ENCODE measurements around the gene SHANK3.

DNA sequence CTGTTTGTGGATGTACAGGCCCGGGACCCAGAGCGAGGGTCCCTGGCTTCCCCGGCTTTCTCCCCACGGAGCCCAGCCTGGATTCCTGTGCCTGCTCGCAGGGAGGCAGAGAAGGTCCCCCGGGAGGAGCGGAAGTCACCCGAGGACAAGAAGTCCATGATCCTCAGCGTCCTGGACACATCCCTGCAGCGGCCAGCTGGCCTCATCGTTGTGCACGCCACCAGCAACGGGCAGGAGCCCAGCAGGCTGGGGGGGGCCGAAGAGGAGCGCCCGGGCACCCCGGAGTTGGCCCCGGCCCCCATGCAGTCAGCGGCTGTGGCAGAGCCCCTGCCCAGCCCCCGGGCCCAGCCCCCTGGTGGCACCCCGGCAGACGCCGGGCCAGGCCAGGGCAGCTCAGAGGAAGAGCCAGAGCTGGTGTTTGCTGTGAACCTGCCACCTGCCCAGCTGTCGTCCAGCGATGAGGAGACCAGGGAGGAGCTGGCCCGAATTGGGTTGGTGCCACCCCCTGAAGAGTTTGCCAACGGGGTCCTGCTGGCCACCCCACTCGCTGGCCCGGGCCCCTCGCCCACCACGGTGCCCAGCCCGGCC, 48.7 kb downstream of the SHANK3 start:
- TF ChIP-seq, protein P1, sequence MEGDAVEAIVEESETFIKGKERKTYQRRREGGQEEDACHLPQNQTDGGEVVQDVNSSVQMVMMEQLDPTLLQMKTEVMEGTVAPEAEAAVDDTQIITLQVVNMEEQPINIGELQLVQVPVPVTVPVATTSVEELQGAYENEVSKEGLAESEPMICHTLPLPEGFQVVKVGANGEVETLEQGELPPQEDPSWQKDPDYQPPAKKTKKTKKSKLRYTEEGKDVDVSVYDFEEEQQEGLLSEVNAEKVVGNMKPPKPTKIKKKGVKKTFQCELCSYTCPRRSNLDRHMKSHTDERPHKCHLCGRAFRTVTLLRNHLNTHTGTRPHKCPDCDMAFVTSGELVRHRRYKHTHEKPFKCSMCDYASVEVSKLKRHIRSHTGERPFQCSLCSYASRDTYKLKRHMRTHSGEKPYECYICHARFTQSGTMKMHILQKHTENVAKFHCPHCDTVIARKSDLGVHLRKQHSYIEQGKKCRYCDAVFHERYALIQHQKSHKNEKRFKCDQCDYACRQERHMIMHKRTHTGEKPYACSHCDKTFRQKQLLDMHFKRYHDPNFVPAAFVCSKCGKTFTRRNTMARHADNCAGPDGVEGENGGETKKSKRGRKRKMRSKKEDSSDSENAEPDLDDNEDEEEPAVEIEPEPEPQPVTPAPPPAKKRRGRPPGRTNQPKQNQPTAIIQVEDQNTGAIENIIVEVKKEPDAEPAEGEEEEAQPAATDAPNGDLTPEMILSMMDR (IDR thresholded peaks at IDR 0.05) = no peak
- TF ChIP-seq POLR2A (IDR thresholded peaks at IDR 0.05) = no peak
